Thyroid gland (tissue), 4 donors: ENCODE results near the gene UNC13D. TPM values are rescaled to one million over a fixed set of nuclear protein-coding genes. Genes with fewer than 3 reads are reported as not detected.

Experiments used
- DNase-seq, 2 donors: peaks; one replicate each; pipeline ENCODE4 v3.0.0-alpha.2; 2019
- H3K27ac ChIP-seq, 3 donors: fragments of 200-600 bp; sonication (generic); 1 replicate in 2 of 3; 2 replicates in 1 of 3; pipeline ENCODE4 v1.5.1; 2016 to 2019; ENCODE audit warnings: mild to moderate bottlenecking in 1 of 3, moderate library complexity in 1 of 3
- H3K27me3 ChIP-seq: fragments of 200-600 bp; sonication (generic); one replicate; pipeline ENCODE4 v1.5.1; 2019
- H3K36me3 ChIP-seq, 2 donors: fragments of 200-600 bp; sonication (generic); one replicate each; pipeline ENCODE4 v1.5.1; 2016 to 2019
- H3K4me1 ChIP-seq, 2 donors: fragments of 200-600 bp; sonication (generic); one replicate each; pipeline ENCODE4 v1.5.1; 2017 to 2019
- H3K4me3 ChIP-seq, 3 donors: fragments of 200-600 bp; sonication (generic); replicated peaks in 1 of 3; 1 replicate in 2 of 3; 2 replicates in 1 of 3; pipeline ENCODE4 v1.5.1; 2016; ENCODE audit warnings: mild to moderate bottlenecking in 1 of 3
- H3K9me3 ChIP-seq: fragments of 200-600 bp; sonication (generic); one replicate; pipeline ENCODE4 v1.5.1; 2017
- CTCF ChIP-seq, 6 experiments: fragments of 200-600 bp in 3 of 6; fragments of 450-650 bp in 3 of 6; sonication (generic) in 3 of 6; IDR thresholded peaks; one replicate each; pipeline ENCODE4 v1.5.1; 2016 to 2019; ENCODE audit warnings: antibody characterized with exemption in 6 of 6, mild to moderate bottlenecking in 2 of 6, inconsistent platforms in 1 of 6, moderate library complexity in 1 of 6
- POLR2A ChIP-seq, 2 donors: fragments of 450-650 bp; IDR thresholded peaks; one replicate each; pipeline ENCODE4 v1.6.1; 2017; ENCODE audit warnings: antibody characterized with exemption in 2 of 2, mild to moderate bottlenecking in 2 of 2, moderate library complexity in 1 of 2
- WGBS, 2 donors: methylation state at CpG; one replicate each; pipeline ENCODE4 v1.1.5; 2017; 5-methylcytosine and 5-hydroxymethylcytosine counted together
- intact Hi-C: fragments of 100-400 bp; cut with DNase I; formaldehyde crosslinking; loops from one replicate; pipeline ENCODE4 v1.15.1; 2023
- total RNA-seq, 4 donors: library from RNA; depleted of rRNA; stranded (reverse); fragments of >200 nt; gene quantifications; one replicate each; pipeline ENCODE4 v1.2.3, GENCODE V29; 2016

The UNC13D gene
- total RNA-seq, 4 donors from 2014 or later = 4.0 to 8.1 (median 5.2) TPM

GRCh38 chr17:75828076-75828400 is 16.2 kb downstream of the UNC13D start:
- intact Hi-C loops = no loop called here
- Histone ChIP-seq H3K36me3 (peaks cover 14 to 21% of the 10 kb centered on the region in 2 donors), H3K4me3 (no peak overlapping the region), H3K27ac (peak overlapping the region in 1 of 3 donors; percentile 74), H3K9me3 (no peaks in the 10 kb centered on the region), H3K4me1 (peaks cover 10 to 14% of the 10 kb centered on the region in 2 donors), H3K27me3 (no peaks in the 10 kb centered on the region)
- TF ChIP-seq POLR2A (IDR thresholded peaks at IDR 0.05) (no peak), CTCF (IDR thresholded peaks at IDR 0.05) (no peak)
- DNase-seq = no peak
- 44 to 60% methylated on average over 3 to 11 of the region's 11 CpGs for WGBS, 2 donors

GRCh38 chr17:75827308-75828075 is 16.7 kb downstream of the UNC13D start:
- H3K36me3 ChIP-seq = peaks cover 15 to 23% of the 10 kb centered on the region in 2 donors
- TF ChIP-seq POLR2A (IDR thresholded peaks at IDR 0.05) = no peak
- peak in 5 of 6 experiments; percentile 27 to 59 (median 41) for TF ChIP-seq CTCF (IDR thresholded peaks at IDR 0.05)
- no peaks in the 10 kb centered on the region for H3K9me3 ChIP-seq
- no peaks in the 10 kb centered on the region for H3K27me3 ChIP-seq
- H3K4me1 ChIP-seq = peaks cover 12 to 19% of the 10 kb centered on the region in 2 donors
- WGBS, 2 donors = 30 to 36% methylated on average over 14 to 20 of the region's 21 CpGs
- DNase-seq = peak; percentile 46 to 49
- no peak overlapping the region for H3K4me3 ChIP-seq
- peak overlapping the region; percentile 55 to 74 (median 58) for H3K27ac ChIP-seq
- intact Hi-C loops = no loop called here

- 75 to 79% methylated on average over 11 to 13 of the region's 14 CpGs for WGBS, 2 donors
- Histone ChIP-seq H3K4me1 (peaks cover 16 to 22% of the 10 kb centered on the region in 2 donors), H3K4me3 (no peak overlapping the region), H3K9me3 (no peaks in the 10 kb centered on the region), H3K27ac (peak overlapping the region; percentile 55 to 74 (median 58)), H3K36me3 (peaks cover 15 to 23% of the 10 kb centered on the region in 2 donors), H3K27me3 (no peaks in the 10 kb centered on the region)
- no peak for DNase-seq
- TF ChIP-seq POLR2A (IDR thresholded peaks at IDR 0.05) = no peak
- intact Hi-C loops = no loop called here
Measured at GRCh38 chr17:75826561-75827307, 17.5 kb downstream of the UNC13D start.

GRCh38 chr17:75825748-75826370 is 18.3 kb downstream of the UNC13D start:
- no peaks in the 10 kb centered on the region for H3K9me3 ChIP-seq
- TF ChIP-seq POLR2A (IDR thresholded peaks at IDR 0.05) (no peak), CTCF (IDR thresholded peaks at IDR 0.05) (no peak)
- 89 to 93% methylated on average over 12 of the region's 12 CpGs for WGBS, 2 donors
- H3K27ac ChIP-seq = no peak overlapping the region
- DNase-seq = no peak
- H3K4me1 ChIP-seq = peaks cover 16 to 22% of the 10 kb centered on the region in 2 donors
- H3K4me3 ChIP-seq = no peak overlapping the region
- peaks cover 15 to 23% of the 10 kb centered on the region in 2 donors for H3K36me3 ChIP-seq
- intact Hi-C loops = no loop called here
- no peaks in the 10 kb centered on the region for H3K27me3 ChIP-seq

GRCh38 chr17:75825149-75825552 is 19.1 kb downstream of the UNC13D start:
- TF ChIP-seq CTCF (IDR thresholded peaks at IDR 0.05) = no peak
- no peak for TF ChIP-seq POLR2A (IDR thresholded peaks at IDR 0.05)
- WGBS, 2 donors = 81 to 82% methylated on average over 6 to 8 of the region's 13 CpGs
- Histone ChIP-seq H3K9me3 (no peaks in the 10 kb centered on the region), H3K4me3 (no peak overlapping the region), H3K36me3 (peaks cover 19 to 26% of the 10 kb centered on the region in 2 donors), H3K27ac (no peak overlapping the region), H3K4me1 (peaks cover 16 to 22% of the 10 kb centered on the region in 2 donors), H3K27me3 (no peaks in the 10 kb centered on the region)
- DNase-seq = no peak
- intact Hi-C loops = no loop called here
